ENCODE results near the gene NUP107. TPM values are rescaled to one million over a fixed set of nuclear protein-coding genes. Genes with fewer than 3 reads are reported as not detected.

NUP107 gene
- total RNA-seq, 1 experiment from 2014 or later, result 119 TPM

GRCh38 chr12:68781728-68782127, 95.0 kb downstream of the NUP107 start:
- no TSS peak for BruUV-seq (replicated peaks)

DNA sequence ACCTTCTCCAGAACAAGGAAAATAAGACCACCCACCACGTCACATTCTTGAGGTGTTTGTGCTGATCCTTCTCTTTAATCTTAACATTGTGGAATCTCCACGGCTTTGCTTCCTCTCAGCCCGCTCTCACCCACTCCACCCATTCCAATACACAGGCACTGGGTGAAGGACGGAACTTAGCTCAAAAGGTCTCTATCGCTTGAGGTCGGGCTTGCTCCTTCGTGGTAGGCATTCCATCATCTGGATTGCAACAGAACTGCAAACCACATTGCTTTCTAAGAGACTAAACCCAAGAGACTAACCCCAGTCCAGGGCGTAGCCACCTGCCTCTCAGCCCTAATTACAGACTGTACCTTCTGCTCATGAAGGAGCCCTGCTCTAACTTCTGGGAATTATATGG, 97.2 kb downstream of the NUP107 start:
- POLR2A ChIA-PET, result interaction anchor here (0.7 kb wide), 1 partner anchor 706 kb away, joined by 4 read pairs; no protein-coding TSS in a partner anchor
- no TSS peak for BruUV-seq (replicated peaks)
- no peak overlapping the region for H3K4me3 Mint-ChIP-seq (ENCODE audit: unreplicated experiment)

More at GRCh38 chr12:68781728-68782127, 95.0 kb downstream of the NUP107 start:
- Histone ChIP-seq H3K9me3 (no peaks in the 10 kb centered on the region), H3K4me1 (no peaks in the 10 kb centered on the region), H3K4me3 (ENCODE audit: low read depth, low read length) (no peak overlapping the region), H3K36me3 (ENCODE audit: control insufficient read depth, insufficient read depth, low read length) (no peaks in the 10 kb centered on the region), H3K27me3 (replicated peaks; ENCODE audit: control insufficient read depth, insufficient read depth, low read length) (no peaks in the 10 kb centered on the region)
- no peaks in the 10 kb centered on the region for H3K36me3 Mint-ChIP-seq (ENCODE audit: insufficient read depth, unreplicated experiment)
- TF ChIP-seq, protein P1, sequence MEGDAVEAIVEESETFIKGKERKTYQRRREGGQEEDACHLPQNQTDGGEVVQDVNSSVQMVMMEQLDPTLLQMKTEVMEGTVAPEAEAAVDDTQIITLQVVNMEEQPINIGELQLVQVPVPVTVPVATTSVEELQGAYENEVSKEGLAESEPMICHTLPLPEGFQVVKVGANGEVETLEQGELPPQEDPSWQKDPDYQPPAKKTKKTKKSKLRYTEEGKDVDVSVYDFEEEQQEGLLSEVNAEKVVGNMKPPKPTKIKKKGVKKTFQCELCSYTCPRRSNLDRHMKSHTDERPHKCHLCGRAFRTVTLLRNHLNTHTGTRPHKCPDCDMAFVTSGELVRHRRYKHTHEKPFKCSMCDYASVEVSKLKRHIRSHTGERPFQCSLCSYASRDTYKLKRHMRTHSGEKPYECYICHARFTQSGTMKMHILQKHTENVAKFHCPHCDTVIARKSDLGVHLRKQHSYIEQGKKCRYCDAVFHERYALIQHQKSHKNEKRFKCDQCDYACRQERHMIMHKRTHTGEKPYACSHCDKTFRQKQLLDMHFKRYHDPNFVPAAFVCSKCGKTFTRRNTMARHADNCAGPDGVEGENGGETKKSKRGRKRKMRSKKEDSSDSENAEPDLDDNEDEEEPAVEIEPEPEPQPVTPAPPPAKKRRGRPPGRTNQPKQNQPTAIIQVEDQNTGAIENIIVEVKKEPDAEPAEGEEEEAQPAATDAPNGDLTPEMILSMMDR (IDR thresholded peaks at IDR 0.05; ENCODE audit: insufficient read depth in 1 of 2, low read depth in 1 of 2, low read length in 1 of 2, severe bottlenecking in 1 of 2, unreplicated experiment in 1 of 2), result no peak
- no peak overlapping the region for H3K27ac Mint-ChIP-seq (ENCODE audit: unreplicated experiment)
- ChIA-PET CTCF (no interaction called here), POLR2A (no interaction called here)
- intact Hi-C loops (cut with micrococcal nuclease; ENCODE audit: unreplicated experiment), result no loop called here
- no peak overlapping the region for H3K4me3 Mint-ChIP-seq (ENCODE audit: unreplicated experiment)
- no peak for DNase-seq
- H3K27me3 Mint-ChIP-seq (ENCODE audit: insufficient read depth, unreplicated experiment), result no peaks in the 10 kb centered on the region
- H3K4me1 Mint-ChIP-seq (ENCODE audit: low read depth, unreplicated experiment), result peaks cover 10% of the 10 kb centered on the region
- H3K9me3 Mint-ChIP-seq (ENCODE audit: unreplicated experiment), result no peaks in the 10 kb centered on the region

GRCh38 chr12:68785358-68785757, 98.6 kb downstream of the NUP107 start:
- H3K27ac Mint-ChIP-seq (ENCODE audit: unreplicated experiment), result no peak overlapping the region
- peaks cover 27% of the 10 kb centered on the region for H3K4me1 Mint-ChIP-seq (ENCODE audit: low read depth, unreplicated experiment)

More for the DNA sequence above, 97.2 kb downstream of the NUP107 start:
- intact Hi-C loops (cut with micrococcal nuclease; ENCODE audit: unreplicated experiment), result no loop called here
- H3K4me1 Mint-ChIP-seq (ENCODE audit: low read depth, unreplicated experiment), result peaks cover 23% of the 10 kb centered on the region
- CTCF ChIA-PET, result no interaction called here
- Histone ChIP-seq H3K36me3 (ENCODE audit: control insufficient read depth, insufficient read depth, low read length) (no peaks in the 10 kb centered on the region), H3K4me1 (peaks cover 18% of the 10 kb centered on the region), H3K9me3 (no peaks in the 10 kb centered on the region), H3K27me3 (replicated peaks; ENCODE audit: control insufficient read depth, insufficient read depth, low read length) (no peaks in the 10 kb centered on the region), H3K4me3 (ENCODE audit: low read depth, low read length) (no peak overlapping the region)
- H3K36me3 Mint-ChIP-seq (ENCODE audit: insufficient read depth, unreplicated experiment), result no peaks in the 10 kb centered on the region
- no peaks in the 10 kb centered on the region for H3K27me3 Mint-ChIP-seq (ENCODE audit: insufficient read depth, unreplicated experiment)
- H3K27ac Mint-ChIP-seq (ENCODE audit: unreplicated experiment), result no peak overlapping the region
- no peak for DNase-seq
- TF ChIP-seq, protein P1 (IDR thresholded peaks at IDR 0.05; ENCODE audit: insufficient read depth in 1 of 2, low read depth in 1 of 2, low read length in 1 of 2, severe bottlenecking in 1 of 2, unreplicated experiment in 1 of 2), result no peak
- no peaks in the 10 kb centered on the region for H3K9me3 Mint-ChIP-seq (ENCODE audit: unreplicated experiment)

More at GRCh38 chr12:68785358-68785757, 98.6 kb downstream of the NUP107 start:
- intact Hi-C loops (cut with micrococcal nuclease; ENCODE audit: unreplicated experiment), result no loop called here
- H3K36me3 Mint-ChIP-seq (ENCODE audit: insufficient read depth, unreplicated experiment), result no peaks in the 10 kb centered on the region
- Histone ChIP-seq H3K4me1 (peaks cover 23% of the 10 kb centered on the region), H3K9me3 (no peaks in the 10 kb centered on the region), H3K27me3 (replicated peaks; ENCODE audit: control insufficient read depth, insufficient read depth, low read length) (no peaks in the 10 kb centered on the region), H3K36me3 (ENCODE audit: control insufficient read depth, insufficient read depth, low read length) (no peaks in the 10 kb centered on the region), H3K4me3 (ENCODE audit: low read depth, low read length) (no peak overlapping the region)
- POLR2A ChIA-PET, result no interaction called here
- TF ChIP-seq, protein P1 (IDR thresholded peaks at IDR 0.05; ENCODE audit: insufficient read depth in 1 of 2, low read depth in 1 of 2, low read length in 1 of 2, severe bottlenecking in 1 of 2, unreplicated experiment in 1 of 2), result no peak
- DNase-seq, result no peak
- H3K9me3 Mint-ChIP-seq (ENCODE audit: unreplicated experiment), result no peaks in the 10 kb centered on the region
- CTCF ChIA-PET, result no interaction called here
- BruUV-seq (replicated peaks), result no TSS peak
- H3K4me3 Mint-ChIP-seq (ENCODE audit: unreplicated experiment), result no peak overlapping the region
- H3K27me3 Mint-ChIP-seq (ENCODE audit: insufficient read depth, unreplicated experiment), result no peaks in the 10 kb centered on the region
